GM23248 (cell line): Measurements from ENCODE around the gene IAPP. TPM values are rescaled to one million over a fixed set of nuclear protein-coding genes. Genes with fewer than 3 reads are reported as not detected.

Experiments used
- DNase-seq: peaks from one replicate; pipeline ENCODE4 v3.0.0-alpha.2; 2015
- H2AFZ ChIP-seq: fragments of 200-600 bp; sonication (generic); 2 replicates; pipeline ENCODE4 v1.6.1; 2016; ENCODE audit warnings: antibody characterized with exemption
- H3F3A ChIP-seq: fragments of 200-600 bp; sonication (generic); 2 replicates; pipeline ENCODE4 v1.6.1; 2016; ENCODE audit warnings: mild to moderate bottlenecking, antibody characterized with exemption, mixed run types; ENCODE audit not compliant: insufficient read depth
- H3K27ac ChIP-seq: fragments of 200-600 bp; sonication (generic); 2 replicates; pipeline ENCODE4 v1.5.1; 2016; ENCODE audit warnings: mild to moderate bottlenecking
- H3K27me3 ChIP-seq: fragments of 200-600 bp; sonication (generic); replicated peaks from 2 replicates; pipeline ENCODE4 v1.6.1; 2016; ENCODE audit warnings: mild to moderate bottlenecking; ENCODE audit not compliant: insufficient read depth
- H3K36me3 ChIP-seq: fragments of 200-600 bp; sonication (generic); 2 replicates; pipeline ENCODE4 v1.6.1; 2016; ENCODE audit warnings: low read depth, mild to moderate bottlenecking
- H3K4me1 ChIP-seq: fragments of 200-600 bp; sonication (generic); 2 replicates; pipeline ENCODE4 v1.6.1; 2016; ENCODE audit warnings: mild to moderate bottlenecking; ENCODE audit not compliant: insufficient read depth
- H3K4me2 ChIP-seq: fragments of 200-600 bp; sonication (generic); one replicate; pipeline ENCODE4 v1.6.1; 2016; ENCODE audit warnings: mild to moderate bottlenecking; ENCODE audit not compliant: unreplicated experiment
- H3K4me3 ChIP-seq: fragments of 200-600 bp; sonication (generic); 2 replicates; pipeline ENCODE4 v1.5.1; 2016; ENCODE audit warnings: mild to moderate bottlenecking
- H3K79me2 ChIP-seq: fragments of 200-600 bp; sonication (generic); 2 replicates; pipeline ENCODE4 v1.6.1; 2016; ENCODE audit warnings: mild to moderate bottlenecking; ENCODE audit not compliant: insufficient read depth
- H3K9ac ChIP-seq: fragments of 200-600 bp; sonication (generic); 2 replicates; pipeline ENCODE4 v1.6.1; 2016; ENCODE audit warnings: mild to moderate bottlenecking
- H3K9me2 ChIP-seq: fragments of 200-600 bp; sonication (generic); 2 replicates; pipeline ENCODE4 v1.6.1; 2016; ENCODE audit warnings: mixed run types, mild to moderate bottlenecking, moderate library complexity; ENCODE audit not compliant: insufficient read depth
- H3K9me3 ChIP-seq: fragments of 200-600 bp; sonication (generic); one replicate; pipeline ENCODE4 v1.6.1; 2017; ENCODE audit warnings: low read depth
- H4K20me1 ChIP-seq: fragments of 200-600 bp; sonication (generic); 2 replicates; pipeline ENCODE4 v1.6.0; 2016; ENCODE audit not compliant: insufficient read depth
- EZH2 ChIP-seq: fragments of 200-600 bp; sonication (generic); IDR thresholded peaks from 2 replicates; pipeline ENCODE4 v1.6.1; 2018; ENCODE audit warnings: antibody characterized with exemption, mild to moderate bottlenecking; ENCODE audit not compliant: insufficient read depth, poor library complexity, severe bottlenecking
- EZH2phosphoT487 ChIP-seq: fragments of 200-600 bp; sonication (generic); IDR thresholded peaks from 2 replicates; pipeline ENCODE4 v1.6.1; 2018; ENCODE audit warnings: antibody characterized with exemption, moderate library complexity, mild to moderate bottlenecking, low read depth; ENCODE audit not compliant: insufficient read depth
- WGBS, 2 experiments: methylation state at CpG; one replicate each; pipeline ENCODE4 v1.1.6; 2015 to 2017; ENCODE audit warnings: low lambda C conversion rate in 2 of 2, low coverage in 1 of 2; ENCODE audit errors: missing lambda C conversion rate in 2 of 2; 5-methylcytosine and 5-hydroxymethylcytosine counted together
- in situ Hi-C: fragments of 300-500 bp; cut with MboI; formaldehyde crosslinking; loops from 2 replicates; pipeline ENCODE4 v1.15.0; 2020
- polyA plus RNA-seq: library from polyadenylated mRNA; unstranded; fragments of >200 nt; fragmentation: Nextera tagmentation; extraction: Ambion mirVana; gene quantifications from 2 replicates; pipeline ENCODE4 v1.2.1, GENCODE V29; 2016
- total RNA-seq: library from RNA; depleted of rRNA; stranded (reverse); fragments of >200 nt; shearing (Covaris generic); gene quantifications from 2 replicates; pipeline ENCODE4 v1.2.3, GENCODE V29; 2014

The IAPP gene
- total and polyA plus RNA-seq, 2 experiments from 2014 or later = not detected

- in situ Hi-C loops = no loop called here
- Histone ChIP-seq H3K9ac (no peak within 1 kb of the TSS), H3K79me2 (no peaks in the 10 kb centered on the region), H3K36me3 (no peaks in the 10 kb centered on the region), H2AFZ (no peak within 1 kb of the TSS), H3K4me1 (no peaks in the 10 kb centered on the region), H3K4me2 (no peak within 1 kb of the TSS), H3K9me3 (no peaks in the 10 kb centered on the region), H4K20me1 (no peaks in the 10 kb centered on the region), H3K9me2 (no peaks in the 10 kb centered on the region), H3F3A (no peaks in the 10 kb centered on the region), H3K27ac (no peak within 1 kb of the TSS), H3K27me3 (no peaks in the 10 kb centered on the region), H3K4me3 (no peak within 1 kb of the TSS)
- TF ChIP-seq EZH2 (no peak), EZH2phosphoT487 (no peak)
- DNase-seq = no peak
- WGBS, 2 experiments = 8 to 10% methylated on average over 3 of the region's 3 CpGs
These were observed 37.9 kb upstream of the IAPP start, which contains the start of gene SLCO1A2 for GRCh38 chr12:21334771-21335325. Gene SLCO1A2 (minus strand): TSS chr12:21334917. CDS start chr12:21334647, 270 bp downstream.

- WGBS, 2 experiments = 27 to 28% methylated on average over 5 of the region's 5 CpGs
- Histone ChIP-seq H3K4me2 (no peak overlapping the region), H3K27ac (no peak overlapping the region), H3K27me3 (no peaks in the 10 kb centered on the region), H2AFZ (no peak overlapping the region), H4K20me1 (no peaks in the 10 kb centered on the region), H3K9me2 (no peaks in the 10 kb centered on the region), H3K4me1 (no peaks in the 10 kb centered on the region), H3K79me2 (no peaks in the 10 kb centered on the region), H3K9ac (no peak overlapping the region), H3F3A (no peaks in the 10 kb centered on the region), H3K36me3 (no peaks in the 10 kb centered on the region), H3K9me3 (no peaks in the 10 kb centered on the region), H3K4me3 (no peak overlapping the region)
- TF ChIP-seq EZH2phosphoT487 = no peak
- in situ Hi-C loops = no loop called here
- DNase-seq = no peak
These were observed 36.0 kb upstream of the IAPP start for GRCh38 chr12:21336656-21337055.

GRCh38 chr12:21337453-21337852 lies 35.2 kb upstream of the IAPP start:
- Histone ChIP-seq H3K27ac (no peak overlapping the region), H3K79me2 (no peaks in the 10 kb centered on the region), H3K4me2 (no peak overlapping the region), H2AFZ (no peak overlapping the region), H3K36me3 (no peaks in the 10 kb centered on the region), H3F3A (no peaks in the 10 kb centered on the region), H3K9ac (no peak overlapping the region), H3K27me3 (no peaks in the 10 kb centered on the region), H3K9me2 (no peaks in the 10 kb centered on the region), H4K20me1 (no peaks in the 10 kb centered on the region), H3K4me3 (no peak overlapping the region), H3K4me1 (no peaks in the 10 kb centered on the region), H3K9me3 (no peaks in the 10 kb centered on the region)
- no peak for DNase-seq
- TF ChIP-seq EZH2phosphoT487 (no peak), EZH2 (no peak)
- in situ Hi-C loops = no loop called here

- H3K27ac ChIP-seq = no peak overlapping the region
- no peaks in the 10 kb centered on the region for H3K36me3 ChIP-seq
- no peaks in the 10 kb centered on the region for H4K20me1 ChIP-seq
- no peaks in the 10 kb centered on the region for H3F3A ChIP-seq
- WGBS, 2 experiments = 37 to 45% methylated on average over 6 of the region's 6 CpGs
- in situ Hi-C loops = no loop called here
- TF ChIP-seq EZH2 (no peak), EZH2phosphoT487 (no peak)
- DNase-seq = no peak
- H3K9ac ChIP-seq = no peak overlapping the region
- no peaks in the 10 kb centered on the region for H3K79me2 ChIP-seq
- no peaks in the 10 kb centered on the region for H3K27me3 ChIP-seq
- H3K9me2 ChIP-seq = no peaks in the 10 kb centered on the region
- H3K4me1 ChIP-seq = no peaks in the 10 kb centered on the region
- no peak overlapping the region for H3K4me3 ChIP-seq
- H2AFZ ChIP-seq = no peak overlapping the region
- no peaks in the 10 kb centered on the region for H3K9me3 ChIP-seq
- H3K4me2 ChIP-seq = no peak overlapping the region
These were observed 34.5 kb upstream of the IAPP start for GRCh38 chr12:21337959-21338744.
